MM.1S (cell line): ENCODE results near the gene DDR1.

ENCODE experiments used
- CTCF ChIP-seq: fragments of 300-600 bp; sonication (generic); IDR thresholded peaks from 2 replicates; pipeline ENCODE4 v1.5.1; 2016; ENCODE audit warnings: antibody characterized with exemption, low read length, mixed read lengths
- EZH2 ChIP-seq: fragments of 300-600 bp; sonication (generic); optimal IDR thresholded peaks from 2 replicates; pipeline ENCODE3; 2017; ENCODE audit warnings: low read depth, mild to moderate bottlenecking, antibody characterized with exemption, low read length, mixed read lengths
- EZH2phosphoT487 ChIP-seq: fragments of 300-600 bp; sonication (generic); IDR thresholded peaks from 2 replicates; pipeline ENCODE4 v1.6.1; 2018; ENCODE audit warnings: antibody characterized with exemption, low read length

GRCh38 chr6:30900863-30901417 is 16.6 kb downstream of the DDR1 start:
- no peak for TF ChIP-seq EZH2
- TF ChIP-seq CTCF = no peak
- no peak for TF ChIP-seq EZH2phosphoT487
